Activated naive CD8-positive, alpha-beta T cell treated with anti-CD3 and anti-CD28 coated beads, Interleukin-2, amount 50 U/mL, for 24 hours (primary cell): Measurements from ENCODE around the gene NAALADL2.

Experiments used
- ATAC-seq: fragments of 150-1000 bp; cut with Tn5 transposase; one replicate; pipeline ENCODE4 v1.10.0; 2021
- DNase-seq: peaks from one replicate; pipeline ENCODE4 v3.0.0; 2021
- H3K27ac Mint-ChIP-seq: one replicate; pipeline ENCODE4 v1.8.0; 2021; ENCODE audit warnings: mild to moderate bottlenecking, mixed read lengths
- H3K27me3 Mint-ChIP-seq: one replicate; pipeline ENCODE4 v1.8.0; 2021; ENCODE audit warnings: mixed read lengths
- H3K36me3 Mint-ChIP-seq: one replicate; pipeline ENCODE4 v1.8.0; 2021; ENCODE audit warnings: low read depth, mixed read lengths
- H3K4me1 Mint-ChIP-seq: one replicate; pipeline ENCODE4 v1.8.0; 2021; ENCODE audit warnings: mixed read lengths
- H3K4me3 Mint-ChIP-seq: one replicate; pipeline ENCODE4 v1.8.0; 2021; ENCODE audit warnings: mild to moderate bottlenecking, moderate library complexity, mixed read lengths
- H3K9me3 Mint-ChIP-seq: one replicate; pipeline ENCODE4 v1.8.0; 2021; ENCODE audit warnings: mixed read lengths

NAALADL2 gene

GRCh38 chr3:175233957-175234940 lies 375.1 kb downstream of the NAALADL2 start:
- H3K27me3 Mint-ChIP-seq, result no peaks in the 10 kb centered on the region
- H3K4me1 Mint-ChIP-seq, result no peaks in the 10 kb centered on the region
- no peak overlapping the region for H3K27ac Mint-ChIP-seq
- DNase-seq (no peak), ATAC-seq (no peak)
- H3K4me3 Mint-ChIP-seq, result no peak overlapping the region
- no peaks in the 10 kb centered on the region for H3K36me3 Mint-ChIP-seq
- H3K9me3 Mint-ChIP-seq, result no peaks in the 10 kb centered on the region

GRCh38 chr3:175238801-175239200 lies 379.7 kb downstream of the NAALADL2 start:
- H3K4me1 Mint-ChIP-seq, result no peaks in the 10 kb centered on the region
- H3K4me3 Mint-ChIP-seq, result no peak overlapping the region
- H3K36me3 Mint-ChIP-seq, result no peaks in the 10 kb centered on the region
- no peaks in the 10 kb centered on the region for H3K27me3 Mint-ChIP-seq
- no peak for ATAC-seq
- no peak overlapping the region for H3K27ac Mint-ChIP-seq
- peaks cover 3% of the 10 kb centered on the region for H3K9me3 Mint-ChIP-seq
- DNase-seq, result no peak

GRCh38 chr3:175240921-175241320 lies 381.8 kb downstream of the NAALADL2 start:
- no peak for ATAC-seq
- Mint-ChIP-seq H3K9me3 (peaks cover 3% of the 10 kb centered on the region), H3K27ac (no peak overlapping the region), H3K4me3 (no peak overlapping the region), H3K27me3 (no peaks in the 10 kb centered on the region), H3K4me1 (no peaks in the 10 kb centered on the region), H3K36me3 (no peaks in the 10 kb centered on the region)
- no peak for DNase-seq

GRCh38 chr3:175242243-175242642 lies 383.1 kb downstream of the NAALADL2 start:
- H3K9me3 Mint-ChIP-seq, result peaks cover 3% of the 10 kb centered on the region
- no peak for DNase-seq
- H3K27me3 Mint-ChIP-seq, result no peaks in the 10 kb centered on the region
- H3K36me3 Mint-ChIP-seq, result no peaks in the 10 kb centered on the region
- no peak for ATAC-seq
- no peak overlapping the region for H3K27ac Mint-ChIP-seq
- no peaks in the 10 kb centered on the region for H3K4me1 Mint-ChIP-seq
- no peak overlapping the region for H3K4me3 Mint-ChIP-seq

- Mint-ChIP-seq H3K4me3 (no peak overlapping the region), H3K4me1 (no peaks in the 10 kb centered on the region), H3K27ac (no peak overlapping the region), H3K27me3 (no peaks in the 10 kb centered on the region), H3K9me3 (peaks cover 4% of the 10 kb centered on the region), H3K36me3 (no peaks in the 10 kb centered on the region)
- DNase-seq, result no peak
- no peak for ATAC-seq
These were observed 387.1 kb downstream of the NAALADL2 start for GRCh38 chr3:175246234-175246633.

GRCh38 chr3:175246766-175247165 lies 387.6 kb downstream of the NAALADL2 start:
- Mint-ChIP-seq H3K4me1 (no peaks in the 10 kb centered on the region), H3K4me3 (no peak overlapping the region), H3K27me3 (no peaks in the 10 kb centered on the region), H3K9me3 (peaks cover 8% of the 10 kb centered on the region), H3K36me3 (no peaks in the 10 kb centered on the region), H3K27ac (no peak overlapping the region)
- ATAC-seq (no peak), DNase-seq (no peak)

- H3K27ac Mint-ChIP-seq, result no peak overlapping the region
- DNase-seq, result no peak
- H3K27me3 Mint-ChIP-seq, result no peaks in the 10 kb centered on the region
- ATAC-seq, result no peak
- no peak overlapping the region for H3K4me3 Mint-ChIP-seq
- peaks cover 8% of the 10 kb centered on the region for H3K9me3 Mint-ChIP-seq
- H3K36me3 Mint-ChIP-seq, result no peaks in the 10 kb centered on the region
- no peaks in the 10 kb centered on the region for H3K4me1 Mint-ChIP-seq
These were observed 388.5 kb downstream of the NAALADL2 start for GRCh38 chr3:175247629-175248028.

- H3K36me3 Mint-ChIP-seq, result no peaks in the 10 kb centered on the region
- H3K4me3 Mint-ChIP-seq, result no peak overlapping the region
- H3K27me3 Mint-ChIP-seq, result no peaks in the 10 kb centered on the region
- no peak overlapping the region for H3K27ac Mint-ChIP-seq
- ATAC-seq (no peak), DNase-seq (no peak)
- H3K9me3 Mint-ChIP-seq, result peaks cover 5% of the 10 kb centered on the region
- no peaks in the 10 kb centered on the region for H3K4me1 Mint-ChIP-seq
These were observed 389.7 kb downstream of the NAALADL2 start for GRCh38 chr3:175248832-175249231.

- DNase-seq, result no peak
- peaks cover 16% of the 10 kb centered on the region for H3K9me3 Mint-ChIP-seq
- no peak for ATAC-seq
- no peak overlapping the region for H3K27ac Mint-ChIP-seq
- no peak overlapping the region for H3K4me3 Mint-ChIP-seq
- no peaks in the 10 kb centered on the region for H3K4me1 Mint-ChIP-seq
- H3K36me3 Mint-ChIP-seq, result no peaks in the 10 kb centered on the region
- H3K27me3 Mint-ChIP-seq, result no peaks in the 10 kb centered on the region
These were observed 396.6 kb downstream of the NAALADL2 start for GRCh38 chr3:175255698-175256097.

- H3K27ac Mint-ChIP-seq, result no peak overlapping the region
- peaks cover 11% of the 10 kb centered on the region for H3K9me3 Mint-ChIP-seq
- no peaks in the 10 kb centered on the region for H3K27me3 Mint-ChIP-seq
- no peaks in the 10 kb centered on the region for H3K4me1 Mint-ChIP-seq
- DNase-seq, result no peak
- H3K36me3 Mint-ChIP-seq, result no peaks in the 10 kb centered on the region
- ATAC-seq, result no peak
- H3K4me3 Mint-ChIP-seq, result no peak overlapping the region
These were observed 398.0 kb downstream of the NAALADL2 start for GRCh38 chr3:175257123-175257522.

- H3K27me3 Mint-ChIP-seq, result no peaks in the 10 kb centered on the region
- H3K4me3 Mint-ChIP-seq, result no peak overlapping the region
- DNase-seq (no peak), ATAC-seq (no peak)
- no peaks in the 10 kb centered on the region for H3K36me3 Mint-ChIP-seq
- no peak overlapping the region for H3K27ac Mint-ChIP-seq
- H3K4me1 Mint-ChIP-seq, result no peaks in the 10 kb centered on the region
- peaks cover 11% of the 10 kb centered on the region for H3K9me3 Mint-ChIP-seq
These were observed 399.6 kb downstream of the NAALADL2 start for GRCh38 chr3:175258763-175259162.

GRCh38 chr3:175260145-175260794 lies 401.1 kb downstream of the NAALADL2 start:
- Mint-ChIP-seq H3K9me3 (peaks cover 11% of the 10 kb centered on the region), H3K4me1 (no peaks in the 10 kb centered on the region), H3K27ac (no peak overlapping the region), H3K36me3 (no peaks in the 10 kb centered on the region), H3K27me3 (no peaks in the 10 kb centered on the region), H3K4me3 (no peak overlapping the region)
- no peak for DNase-seq
- no peak for ATAC-seq

GRCh38 chr3:175266478-175266877 lies 407.3 kb downstream of the NAALADL2 start:
- Mint-ChIP-seq H3K9me3 (no peaks in the 10 kb centered on the region), H3K4me3 (no peak overlapping the region), H3K27me3 (no peaks in the 10 kb centered on the region), H3K4me1 (no peaks in the 10 kb centered on the region), H3K27ac (no peak overlapping the region), H3K36me3 (no peaks in the 10 kb centered on the region)
- DNase-seq (no peak), ATAC-seq (no peak)

- Mint-ChIP-seq H3K4me1 (no peaks in the 10 kb centered on the region), H3K9me3 (no peaks in the 10 kb centered on the region), H3K36me3 (no peaks in the 10 kb centered on the region), H3K4me3 (no peak overlapping the region), H3K27ac (no peak overlapping the region), H3K27me3 (no peaks in the 10 kb centered on the region)
- DNase-seq (no peak), ATAC-seq (no peak)
These were observed 408.0 kb downstream of the NAALADL2 start for GRCh38 chr3:175267121-175267531.

- DNase-seq, result no peak
- no peaks in the 10 kb centered on the region for H3K9me3 Mint-ChIP-seq
- H3K4me3 Mint-ChIP-seq, result no peak overlapping the region
- no peaks in the 10 kb centered on the region for H3K4me1 Mint-ChIP-seq
- ATAC-seq, result no peak
- H3K27ac Mint-ChIP-seq, result no peak overlapping the region
- no peaks in the 10 kb centered on the region for H3K36me3 Mint-ChIP-seq
- no peaks in the 10 kb centered on the region for H3K27me3 Mint-ChIP-seq
These were observed 408.4 kb downstream of the NAALADL2 start for GRCh38 chr3:175267561-175267960.
